Measurements from ENCODE around the gene ZNF773.
"Not testable (repeated sequence)": the region's sequence is repeated elsewhere in the genome, so short reads cannot be mapped to it uniquely, and the experiment has no call there.

Gene ZNF773

GRCh38 chr19:57499680-57500395 lies at the start of gene ZNF773:
ZNF773 (plus strand) TSS chr19:57499938; CDS start chr19:57500081, 143 bp downstream.
- DNase-seq, result peak; percentile 84 to 95 (median 92)

GRCh38 chr19:57452307-57452706 lies 47.4 kb upstream of the ZNF773 start:
- DNase-seq, result no peak

GRCh38 chr19:57465680-57466381 lies 33.9 kb upstream of the ZNF773 start:
- DNase-seq, result no peak

- DNase-seq, result no peak
Measured at GRCh38 chr19:57466489-57466888, 33.2 kb upstream of the ZNF773 start.

GRCh38 chr19:57473646-57474045 lies 26.1 kb upstream of the ZNF773 start:
- DNase-seq, result no peak

GRCh38 chr19:57477191-57478008 lies 22.3 kb upstream of the ZNF773 start, which contains the start of gene ZNF772:
ZNF772 (minus strand) TSS chr19:57477566; CDS start chr19:57477309, 257 bp downstream.
- peak; percentile 58 to 82 (median 76) for DNase-seq

GRCh38 chr19:57487477-57488298 lies 12.1 kb upstream of the ZNF773 start, which contains the start of gene ZNF419:
ZNF419 (plus strand) TSS chr19:57487750; CDS start chr19:57487951, 201 bp downstream.
- DNase-seq, result peak; percentile 86 to 95 (median 90)

- DNase-seq, result not testable (repeated sequence)
Measured at GRCh38 chr19:57488299-57488644, 11.5 kb upstream of the ZNF773 start.

GRCh38 chr19:57499332-57499679 lies 432 bp upstream of the ZNF773 start:
- DNase-seq, result not testable (repeated sequence)

- not testable (repeated sequence) for DNase-seq
Measured at GRCh38 chr19:57500400-57500799, 662 bp downstream of the ZNF773 start.

- DNase-seq, result no peak
Measured at GRCh38 chr19:57506163-57506562, 6.4 kb downstream of the ZNF773 start.

- no peak for DNase-seq
Measured at GRCh38 chr19:57511484-57511883, 11.7 kb downstream of the ZNF773 start.

GRCh38 chr19:57512845-57513244 lies 13.1 kb downstream of the ZNF773 start:
- no peak for DNase-seq

GRCh38 chr19:57515255-57515654 lies 15.5 kb downstream of the ZNF773 start:
- DNase-seq, result no peak

- DNase-seq, result not testable (repeated sequence)
Measured at GRCh38 chr19:57518021-57518420, 18.3 kb downstream of the ZNF773 start.

GRCh38 chr19:57527136-57527881 lies 27.6 kb downstream of the ZNF773 start, which contains the start of gene ZNF549:
ZNF549 (plus strand) TSS chr19:57527356; CDS start chr19:57527574, 218 bp downstream.
- DNase-seq, result peak; percentile 62 to 81 (median 69)

- DNase-seq, result no peak
Measured at GRCh38 chr19:57537953-57538547, 38.3 kb downstream of the ZNF773 start.

GRCh38 chr19:57546513-57546912 lies 46.8 kb downstream of the ZNF773 start:
- DNase-seq, result no peak

- no peak for DNase-seq
Measured at GRCh38 chr19:57552432-57552831, 52.7 kb downstream of the ZNF773 start.

- DNase-seq, result no peak
Measured at GRCh38 chr19:57557659-57558058, 57.9 kb downstream of the ZNF773 start.

All from activated naive CD4-positive, alpha-beta T cell (primary cell).